B cell (primary cell): ENCODE data around the gene ADAMTS12. TPM values are rescaled to one million over a fixed set of nuclear protein-coding genes. Genes with fewer than 3 reads are reported as not detected.

ENCODE experiments used
- ATAC-seq: fragments of 200-7000 bp; cut with Tn5 transposase; one replicate; pipeline ENCODE4 v1.10.0; 2021; ENCODE audit warnings: low read depth, mild to moderate bottlenecking, moderate number of reproducible peaks, moderate library complexity
- CTCF ChIA-PET: fragments of 350-600 bp; sonication (Branson Sonifier 250); formaldehyde crosslinking; loops from one replicate; lab custom pipeline; 2021; ENCODE audit warnings: antibody characterized with exemption, inconsistent platforms; lab: Charles Lee
- POLR2A ChIA-PET: fragments of 350-600 bp; sonication (Branson Sonifier 250); formaldehyde crosslinking; loops from one replicate; lab custom pipeline; 2021; ENCODE audit warnings: antibody characterized with exemption; lab: Charles Lee
- DNase-seq: peaks from one replicate; pipeline ENCODE4 v3.0.0; 2013
- H2AFZ ChIP-seq: 2 replicates; pipeline ENCODE4 v1.6.1; 2012; ENCODE audit warnings: mild to moderate bottlenecking, low read depth, low read length; ENCODE audit not compliant: insufficient read depth, poor library complexity, severe bottlenecking
- H3K27ac ChIP-seq, 2 donors: 1 replicate in 1 of 2; 2 replicates in 1 of 2; pipeline ENCODE4 v1.5.1; 2012 to 2013; ENCODE audit warnings: low read length in 2 of 2, mild to moderate bottlenecking in 2 of 2, moderate library complexity in 1 of 2
- H3K27me3 ChIP-seq, 4 experiments: fragments of 200-600 bp in 1 of 4; sonication (generic) in 1 of 4; replicated peaks in 1 of 4; 1 replicate in 2 of 4; 2 replicates in 2 of 4; pipeline versions ENCODE4 v1.6.1 to v1.7.0; 2013 to 2016; ENCODE audit warnings: low read length in 3 of 4, mild to moderate bottlenecking in 2 of 4, mixed read lengths in 1 of 4, moderate library complexity in 1 of 4; ENCODE audit not compliant: insufficient read depth in 4 of 4, control insufficient read depth in 3 of 4; ENCODE audit errors: control extremely low read depth in 1 of 4
- H3K36me3 ChIP-seq, 2 experiments: replicated peaks in 1 of 2; 1 replicate in 1 of 2; 2 replicates in 1 of 2; pipeline versions ENCODE4 v1.6.1 to v1.7.1; 2013; ENCODE audit warnings: low read length in 1 of 2; ENCODE audit not compliant: insufficient read depth in 2 of 2, control insufficient read depth in 1 of 2; ENCODE audit errors: control extremely low read depth in 1 of 2, extremely low read depth in 1 of 2
- H3K4me1 ChIP-seq, 2 donors: fragments of 200-600 bp in 1 of 2; sonication (generic) in 1 of 2; 1 replicate in 1 of 2; 2 replicates in 1 of 2; pipeline versions ENCODE4 v1.5.1 to v1.6.1; 2013 to 2017; ENCODE audit warnings: low read length in 2 of 2; ENCODE audit not compliant: control insufficient read depth in 2 of 2, insufficient read depth in 2 of 2
- H3K4me2 ChIP-seq: replicated peaks from 2 replicates; pipeline ENCODE3; 2012; ENCODE audit warnings: mild to moderate bottlenecking, low read depth, low read length; ENCODE audit not compliant: poor library complexity, severe bottlenecking
- H3K4me3 ChIP-seq, 5 experiments: fragments of 200-600 bp in 1 of 5; sonication (generic) in 1 of 5; 1 replicate in 3 of 5; 2 replicates in 2 of 5; pipeline versions ENCODE4 v1.5.1 to v1.7.0; 2011 to 2016; ENCODE audit warnings: low read length in 4 of 5, mild to moderate bottlenecking in 4 of 5, low read depth in 2 of 5, control low read depth in 1 of 5, moderate library complexity in 1 of 5; ENCODE audit not compliant: insufficient read depth in 1 of 5; ENCODE audit errors: control extremely low read depth in 1 of 5, extremely low read depth in 1 of 5
- H3K79me2 ChIP-seq: fragments of 200-600 bp; sonication (generic); one replicate; pipeline ENCODE4 v1.6.0; 2016; ENCODE audit warnings: low read length; ENCODE audit not compliant: control insufficient read depth, insufficient read depth
- H3K9ac ChIP-seq: fragments of 200-600 bp; sonication (generic); 2 replicates; pipeline ENCODE4 v1.6.1; 2017; ENCODE audit warnings: mild to moderate bottlenecking, low read length, moderate library complexity
- H3K9me3 ChIP-seq, 3 donors: one replicate each; pipeline versions ENCODE4 v1.6.1 to v1.7.1; 2013; ENCODE audit warnings: low read length in 2 of 3; ENCODE audit not compliant: control insufficient read depth in 2 of 3, insufficient read depth in 1 of 3; ENCODE audit errors: control extremely low read depth in 1 of 3
- H4K20me1 ChIP-seq: 2 replicates; pipeline ENCODE4 v1.6.0; 2012; ENCODE audit warnings: mild to moderate bottlenecking, low read length; ENCODE audit not compliant: insufficient read depth, control insufficient read depth, poor library complexity, severe bottlenecking
- H3K27ac Mint-ChIP-seq: one replicate; pipeline ENCODE4 v1.8.0; 2021; ENCODE audit warnings: mixed read lengths
- H3K27me3 Mint-ChIP-seq: one replicate; pipeline ENCODE4 v1.8.0; 2021; ENCODE audit warnings: mixed read lengths
- H3K4me1 Mint-ChIP-seq: one replicate; pipeline ENCODE4 v1.8.0; 2021; ENCODE audit warnings: mixed read lengths
- H3K4me3 Mint-ChIP-seq: one replicate; pipeline ENCODE4 v1.8.0; 2021; ENCODE audit warnings: mixed read lengths
- H3K9me3 Mint-ChIP-seq: one replicate; pipeline ENCODE4 v1.8.0; 2022; ENCODE audit warnings: mixed read lengths; ENCODE audit not compliant: insufficient read depth
- CTCF ChIP-seq: fragments of 200-600 bp; IDR thresholded peaks from one replicate; pipeline ENCODE4 v1.8.0; 2022; ENCODE audit warnings: antibody characterized with exemption, mild to moderate bottlenecking
- EZH2 ChIP-seq: IDR thresholded peaks from 2 replicates; pipeline ENCODE4 v1.6.1; 2012; ENCODE audit warnings: borderline replicate concordance, low read depth, mild to moderate bottlenecking, moderate library complexity, low read length; ENCODE audit not compliant: insufficient read depth, poor library complexity, severe bottlenecking
- WGBS: methylation state at CpG from one replicate; pipeline ENCODE4 v1.1.5; 2013; ENCODE audit warnings: missing lambda C conversion rate; ENCODE audit not compliant: insufficient coverage; 5-methylcytosine and 5-hydroxymethylcytosine counted together
- intact Hi-C: fragments of 100-400 bp; cut with micrococcal nuclease; formaldehyde crosslinking; loops from one replicate; pipeline ENCODE4 v1.10.0; 2022
- polyA plus RNA-seq: library from polyadenylated mRNA; depleted of rRNA; stranded (reverse); fragments of >200 nt; gene quantifications from 2 replicates; pipeline ENCODE4 v1.2.3, GENCODE V29; 2012
- total RNA-seq, 2 donors: library from RNA; stranded (reverse); fragments of 120-200 nt in 1 of 2; gene quantifications; 1 replicate in 1 of 2; 2 replicates in 1 of 2; pipeline versions ENCODE4 v1.2.3 to v1.2.4, GENCODE V29; 2013 to 2022

ADAMTS12 gene
- total and polyA plus RNA-seq, 2 donors (not counting 1 experiment from before 2014, with no cell fraction given): not detected

GRCh38 chr5:33737697-33738096 is 154.1 kb downstream of the ADAMTS12 start:
- DNase-seq: no peak
- Histone ChIP-seq H3K27ac (no peak overlapping the region), H3K4me2 (no peak overlapping the region), H3K36me3 (no peaks in the 10 kb centered on the region), H3K4me3 (no peak overlapping the region), H3K9me3 (peaks cover 0 to 3% (median 0%) of the 10 kb centered on the region in 3 donors), H3K27me3 (peaks cover 0 to 3% (median 0%) of the 10 kb centered on the region in 4 experiments), H3K79me2 (no peaks in the 10 kb centered on the region), H3K4me1 (no peaks in the 10 kb centered on the region), H2AFZ (no peak overlapping the region), H3K9ac (no peak overlapping the region), H4K20me1 (no peaks in the 10 kb centered on the region)
- Mint-ChIP-seq H3K4me1 (no peaks in the 10 kb centered on the region), H3K27me3 (peaks cover 4% of the 10 kb centered on the region), H3K27ac (no peak overlapping the region), H3K4me3 (no peak overlapping the region), H3K9me3 (no peaks in the 10 kb centered on the region)
- no CpG with 5 or more reads among the region's 2 CpGs for WGBS
- ATAC-seq: no peak
- POLR2A ChIA-PET: no interaction called here
- CTCF ChIA-PET: no interaction called here
- no peak for TF ChIP-seq CTCF
- intact Hi-C loops: no loop called here

- Histone ChIP-seq H3K27ac (no peak overlapping the region), H3K36me3 (no peaks in the 10 kb centered on the region), H2AFZ (no peak overlapping the region), H4K20me1 (no peaks in the 10 kb centered on the region), H3K9me3 (peaks cover 0 to 3% (median 0%) of the 10 kb centered on the region in 3 donors), H3K4me1 (no peaks in the 10 kb centered on the region), H3K27me3 (peaks cover 0 to 3% (median 0%) of the 10 kb centered on the region in 4 experiments), H3K79me2 (no peaks in the 10 kb centered on the region), H3K9ac (no peak overlapping the region), H3K4me3 (no peak overlapping the region), H3K4me2 (no peak overlapping the region)
- no peak overlapping the region for H3K4me3 Mint-ChIP-seq
- TF ChIP-seq CTCF: no peak
- TF ChIP-seq EZH2: no peak
- ChIA-PET POLR2A (no interaction called here), CTCF (no interaction called here)
- DNase-seq: no peak
- no peak overlapping the region for H3K27ac Mint-ChIP-seq
- ATAC-seq: no peak
- H3K9me3 Mint-ChIP-seq: no peaks in the 10 kb centered on the region
- H3K4me1 Mint-ChIP-seq: no peaks in the 10 kb centered on the region
- WGBS: no CpG with 5 or more reads among the region's 1 CpG
- peaks cover 6% of the 10 kb centered on the region for H3K27me3 Mint-ChIP-seq
- intact Hi-C loops: no loop called here
These were observed 154.5 kb downstream of the ADAMTS12 start for GRCh38 chr5:33737284-33737683.
